ENCODE measurements around the gene ERFE.
"Not testable (repeated sequence)": the region's sequence is repeated elsewhere in the genome, so short reads cannot be mapped to it uniquely, and the experiment has no call there.

The ERFE gene

GRCh38 chr2:238158509-238159070 is at the start of gene ERFE:
Gene ERFE (plus strand): TSS chr2:238158970. CDS start chr2:238159008, 38 bp downstream.
- DNase-seq (ENCODE audit: low spot score), result peak; percentile 91

DNA sequence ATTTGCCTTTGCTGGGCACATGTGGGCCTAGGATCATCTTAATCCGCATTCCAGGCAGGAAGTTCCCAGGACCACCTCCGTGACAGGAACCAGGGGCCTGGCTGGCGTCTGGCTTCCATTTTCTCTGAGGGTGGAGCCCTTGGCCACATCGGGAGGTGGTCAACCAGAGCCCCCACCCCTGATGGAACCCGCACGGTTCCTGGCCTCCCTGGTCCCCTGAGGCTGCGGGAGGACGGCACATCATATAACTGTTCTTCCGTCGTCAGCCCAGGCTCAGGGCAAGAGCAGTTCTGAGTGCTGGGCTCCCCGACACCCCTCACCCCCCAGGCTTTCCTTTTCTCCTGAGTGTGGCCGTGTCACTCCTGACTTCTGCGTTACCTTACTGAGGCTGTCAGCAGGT is 45.2 kb upstream of the ERFE start:
- no peak for DNase-seq (ENCODE audit: low spot score)

GRCh38 chr2:238114331-238114841 is 44.4 kb upstream of the ERFE start:
- DNase-seq (ENCODE audit: low spot score), result no peak

DNA sequence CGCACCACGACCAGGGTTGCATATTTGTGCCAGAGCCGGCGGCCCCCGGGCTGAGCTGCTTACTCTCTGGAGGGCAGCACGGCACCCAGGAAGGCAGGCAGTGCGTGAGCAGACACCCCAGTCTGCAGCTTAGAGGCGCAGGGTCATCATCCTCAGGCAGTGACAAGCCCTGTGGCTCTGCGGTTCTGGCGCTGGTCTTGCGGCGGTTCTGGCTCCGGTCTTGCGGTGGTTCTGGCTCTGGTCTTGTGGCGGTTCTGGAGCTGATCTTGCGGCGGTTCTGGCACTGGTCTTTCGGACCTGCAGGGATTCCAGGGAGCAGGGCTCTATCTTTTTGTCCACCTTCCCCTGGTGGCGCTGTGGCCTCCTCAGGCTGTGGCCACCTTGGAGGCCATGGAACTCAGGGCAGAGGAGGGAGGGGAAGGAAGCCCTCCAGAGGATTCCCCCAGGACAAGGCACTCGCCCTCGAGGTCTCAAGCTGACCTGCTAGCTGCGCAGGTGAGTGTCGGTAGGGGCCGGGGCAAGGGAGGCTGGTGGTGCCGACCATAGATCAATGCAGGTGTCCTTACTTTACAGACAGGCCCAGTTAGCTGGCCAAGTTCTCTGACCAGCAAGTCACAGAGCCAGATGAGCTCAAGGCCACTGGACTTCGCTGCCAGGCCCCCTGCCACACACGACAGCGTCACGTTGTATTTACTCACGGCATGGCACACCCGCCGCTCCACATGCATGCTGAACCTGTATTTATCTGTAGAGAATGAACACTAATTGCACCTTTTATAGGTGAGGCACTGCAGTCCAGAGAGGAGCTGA is 43.7 kb upstream of the ERFE start:
- DNase-seq (ENCODE audit: low spot score), result no peak

GRCh38 chr2:238115709-238116108 is 43.1 kb upstream of the ERFE start:
- not testable (repeated sequence) for DNase-seq (ENCODE audit: low spot score)

DNA sequence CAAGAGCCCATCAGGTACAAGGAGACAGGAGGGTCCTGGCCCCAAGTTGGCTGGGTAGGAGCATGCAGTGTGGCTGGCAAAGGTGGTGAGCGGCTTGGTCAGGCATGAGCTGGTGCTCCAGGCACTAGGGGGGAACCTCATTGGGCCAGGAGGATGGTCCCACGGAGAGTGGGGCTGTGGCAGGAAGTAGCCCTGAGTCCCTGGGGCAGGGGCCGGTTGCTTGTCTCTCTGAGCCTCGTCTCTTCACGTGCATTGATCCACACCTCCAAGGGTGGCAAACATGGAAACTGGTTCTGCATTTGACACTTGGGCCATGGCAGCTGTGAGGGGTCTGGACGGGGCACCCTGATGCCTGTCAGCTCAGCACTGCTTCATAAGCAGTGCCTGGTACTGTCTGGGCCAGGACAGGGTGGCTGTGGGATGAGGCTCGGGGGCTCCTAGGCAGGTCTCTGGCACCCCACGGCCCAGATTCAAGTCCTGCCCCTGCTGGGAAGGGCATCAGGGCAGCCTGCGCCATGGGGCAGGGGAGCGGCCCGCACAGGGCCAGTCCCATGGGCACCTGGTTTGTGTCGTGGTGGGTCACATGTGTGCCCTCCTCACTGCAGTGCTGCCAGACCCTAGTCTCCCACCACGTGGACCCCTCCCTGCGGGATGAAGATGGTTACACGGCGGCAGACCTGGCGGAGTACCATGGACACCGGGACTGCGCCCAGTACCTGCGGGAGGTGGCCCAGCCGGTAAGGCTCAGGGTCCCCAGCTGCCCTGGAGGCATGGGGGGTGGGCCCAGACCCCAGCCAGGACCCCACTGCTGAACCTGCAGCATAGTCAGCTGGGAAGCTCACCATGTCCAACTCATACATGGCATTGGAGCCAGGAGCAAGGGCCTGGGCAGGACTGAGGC is 42.2 kb upstream of the ERFE start:
- no peak for DNase-seq (ENCODE audit: low spot score)

- DNase-seq (ENCODE audit: low spot score), result no peak
Measured at GRCh38 chr2:238117199-238118154, 41.3 kb upstream of the ERFE start.

DNA sequence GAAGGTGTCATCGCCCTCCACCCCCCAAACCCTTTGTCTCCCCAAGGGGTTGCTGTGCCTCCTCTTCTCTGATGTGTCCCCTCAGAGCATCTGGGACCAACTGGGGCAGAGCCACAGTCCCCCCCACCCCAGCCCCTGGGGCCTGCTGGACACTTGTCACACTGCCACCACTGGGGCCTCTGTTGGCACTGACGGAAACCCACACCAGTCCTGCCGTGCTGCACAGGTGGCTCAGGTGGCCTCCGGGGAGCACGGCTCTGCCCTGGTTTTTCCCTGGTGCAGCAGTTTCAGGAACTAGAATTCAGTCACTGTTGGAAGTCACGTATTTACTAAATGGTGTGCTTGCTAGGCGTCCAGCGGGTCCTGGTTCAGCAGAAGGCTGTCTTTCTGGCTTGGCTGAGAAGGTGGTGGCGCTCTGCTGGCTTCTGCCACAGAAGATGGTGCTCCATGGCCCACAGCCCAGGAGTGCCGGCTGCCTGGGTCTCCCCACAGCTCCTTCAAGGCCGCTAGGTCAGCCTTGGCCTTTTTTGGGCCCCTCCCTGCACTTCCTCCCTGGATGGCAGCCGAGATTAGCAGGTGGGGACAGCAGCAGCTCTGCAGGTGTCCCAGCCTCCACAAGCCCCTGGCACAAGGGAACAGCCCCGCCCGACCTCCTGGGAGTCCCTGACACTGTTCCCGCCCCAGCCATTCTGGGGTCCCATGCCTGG is 38.9 kb upstream of the ERFE start:
- no peak for DNase-seq (ENCODE audit: low spot score)

- no peak for DNase-seq (ENCODE audit: low spot score)
Measured at GRCh38 chr2:238120463-238121298, 38.1 kb upstream of the ERFE start.

GRCh38 chr2:238121511-238122286 is 37.1 kb upstream of the ERFE start:
- no peak for DNase-seq (ENCODE audit: low spot score)

- DNase-seq (ENCODE audit: low spot score), result no peak
Measured at GRCh38 chr2:238122287-238123217, 36.2 kb upstream of the ERFE start.

- no peak for DNase-seq (ENCODE audit: low spot score)
Measured at GRCh38 chr2:238123218-238123971, 35.4 kb upstream of the ERFE start.

DNA sequence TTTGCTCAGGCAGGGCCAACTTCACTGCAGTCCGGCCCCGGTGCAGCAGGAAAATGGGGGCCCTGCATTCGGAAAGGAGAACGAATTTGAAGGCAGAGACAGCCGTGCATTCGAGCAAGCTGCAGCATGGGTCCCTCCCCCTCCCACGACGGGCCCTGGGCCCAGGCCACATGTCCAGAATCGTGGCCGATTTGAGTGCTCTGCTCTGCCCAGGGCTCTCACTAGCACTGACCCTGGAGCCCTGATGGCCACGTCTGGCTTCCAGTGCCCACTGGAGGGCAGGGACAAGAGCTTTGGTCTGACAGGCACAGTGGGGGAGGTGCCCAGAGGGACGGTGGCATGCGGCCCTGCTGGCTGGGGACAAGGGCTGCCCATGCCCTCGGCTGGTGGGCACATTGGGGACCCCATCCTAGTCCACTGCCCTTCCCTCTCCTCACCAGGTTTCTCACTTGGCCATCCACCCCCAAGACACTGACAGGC is 34.7 kb upstream of the ERFE start:
- no peak for DNase-seq (ENCODE audit: low spot score)

DNA sequence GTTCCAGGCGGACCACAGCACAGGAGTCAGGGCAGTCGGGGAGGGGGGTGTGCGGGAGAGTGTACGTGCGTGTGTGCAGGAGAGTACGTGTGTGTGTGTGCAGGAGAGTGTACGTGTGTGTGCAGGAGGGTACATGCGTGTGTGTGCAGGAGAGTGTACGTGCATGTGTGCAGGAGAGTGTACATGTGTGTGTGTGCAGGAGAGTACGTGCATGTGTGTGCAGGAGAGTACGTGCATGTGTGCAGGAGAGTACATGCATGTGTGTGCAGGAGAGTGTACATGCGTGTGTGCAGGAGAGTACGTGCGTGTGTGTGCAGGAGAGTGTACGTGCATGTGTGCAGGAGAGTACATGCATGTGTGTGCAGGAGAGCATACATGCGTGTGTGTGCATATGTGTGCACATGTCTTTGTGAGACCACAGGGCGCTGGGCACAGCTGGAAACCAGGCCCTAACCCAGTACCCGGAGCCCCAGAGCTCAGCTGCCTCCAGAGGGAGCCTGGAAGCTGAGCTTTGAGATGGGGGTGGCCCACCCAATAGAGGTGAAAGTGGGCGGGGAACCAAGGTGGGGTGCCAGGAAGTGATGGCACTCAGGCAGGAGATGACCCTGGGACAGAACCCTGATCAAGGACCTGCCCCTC is 34.2 kb upstream of the ERFE start:
- no peak for DNase-seq (ENCODE audit: low spot score)

GRCh38 chr2:238125127-238125885 is 33.5 kb upstream of the ERFE start:
- no peak for DNase-seq (ENCODE audit: low spot score)

DNA sequence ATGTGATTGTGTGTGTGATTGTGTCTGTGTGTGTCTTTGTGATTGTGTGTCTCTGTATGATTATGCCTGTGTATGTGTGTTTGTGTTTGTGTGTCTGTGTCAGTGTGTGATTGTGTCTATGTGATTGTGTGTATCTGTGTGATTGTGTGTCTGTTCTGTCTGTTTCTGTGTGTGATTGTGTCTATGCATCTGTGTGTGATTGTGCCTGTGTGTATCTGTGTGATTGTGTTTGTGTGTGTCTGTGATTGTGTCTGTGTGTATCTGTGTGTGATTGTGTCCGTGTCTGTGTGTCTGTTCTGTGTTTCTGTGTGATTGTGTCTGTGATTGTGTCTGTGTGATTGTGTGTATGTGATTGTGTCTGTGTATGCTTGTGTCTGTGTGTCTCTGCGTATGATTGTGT is 32.4 kb upstream of the ERFE start:
- no peak for DNase-seq (ENCODE audit: low spot score)

All from D341Med (cell line).